Activated CD8-positive, alpha-beta T cell treated with anti-CD3 and anti-CD28 coated beads for 36 hours (primary cell): ENCODE results near the gene MOCS2. TPM values are rescaled to one million over a fixed set of nuclear protein-coding genes. Genes with fewer than 3 reads are reported as not detected.
"Not testable (repeated sequence)": the region's sequence is repeated elsewhere in the genome, so short reads cannot be mapped to it uniquely, and the experiment has no call there.

Experiments
- ATAC-seq: fragments of 200-7000 bp; cut with Tn5 transposase; one replicate; pipeline ENCODE4 v1.10.0; 2021; ENCODE audit warnings: mild to moderate bottlenecking, moderate library complexity
- CTCF ChIA-PET: fragments of 350-600 bp; sonication (Branson Sonifier 250); formaldehyde crosslinking; loops from one replicate; lab custom pipeline; 2021; ENCODE audit warnings: antibody characterized with exemption; lab: Charles Lee
- POLR2A ChIA-PET: fragments of 350-600 bp; sonication (Branson Sonifier 250); formaldehyde crosslinking; loops from one replicate; lab custom pipeline; 2021; ENCODE audit warnings: antibody characterized with exemption; lab: Charles Lee
- DNase-seq: peaks from one replicate; pipeline ENCODE4 v3.0.0-alpha.2; 2020
- H3K27ac Mint-ChIP-seq: one replicate; pipeline ENCODE4 v1.8.0; 2021; ENCODE audit warnings: mild to moderate bottlenecking, mixed read lengths
- H3K27me3 Mint-ChIP-seq: one replicate; pipeline ENCODE4 v1.8.0; 2021; ENCODE audit warnings: mixed read lengths
- H3K36me3 Mint-ChIP-seq: one replicate; pipeline ENCODE4 v1.8.0; 2021; ENCODE audit warnings: low read depth, mixed read lengths
- H3K4me1 Mint-ChIP-seq: one replicate; pipeline ENCODE4 v1.8.0; 2021; ENCODE audit warnings: low read depth, mixed read lengths
- H3K4me3 Mint-ChIP-seq: one replicate; pipeline ENCODE4 v1.8.0; 2021; ENCODE audit warnings: mild to moderate bottlenecking, moderate library complexity, mixed read lengths
- H3K9me3 Mint-ChIP-seq: one replicate; pipeline ENCODE4 v1.8.0; 2021; ENCODE audit warnings: mixed read lengths
- CTCF ChIP-seq: fragments of 200-600 bp; IDR thresholded peaks from one replicate; pipeline ENCODE4 v1.8.0; 2022; ENCODE audit warnings: antibody characterized with exemption, mild to moderate bottlenecking
- intact Hi-C: fragments of 100-400 bp; cut with micrococcal nuclease; formaldehyde crosslinking; loops from one replicate; pipeline ENCODE4 v1.10.0; 2022
- total RNA-seq, 2 experiments: library from RNA; stranded (reverse); gene quantifications; one replicate each; pipeline ENCODE4 v1.2.3, GENCODE V29; 2021

Gene MOCS2
- total RNA-seq, 2 experiments from 2014 or later, result 18.6 to 19.9 TPM

- ChIA-PET POLR2A (no interaction called here), CTCF (interaction anchor here (1.5 kb wide), 1 partner anchor 167 kb away, joined by 3 read pairs; no protein-coding TSS in a partner anchor)
- Mint-ChIP-seq H3K4me1 (no peaks in the 10 kb centered on the region), H3K4me3 (no peak overlapping the region), H3K9me3 (no peaks in the 10 kb centered on the region), H3K27me3 (no peaks in the 10 kb centered on the region), H3K36me3 (peaks cover 3% of the 10 kb centered on the region), H3K27ac (no peak overlapping the region)
- DNase-seq (no peak), ATAC-seq (no peak)
- intact Hi-C loops, result no loop called here
- TF ChIP-seq CTCF, result no peak
Measured at GRCh38 chr5:53116597-53116996, 7.0 kb upstream of the MOCS2 start.

- ChIA-PET POLR2A (no interaction called here), CTCF (interaction anchor here (0.7 to 1.4 kb wide), 3 partner anchors 165 to 199 kb away, joined by 3 to 5 read pairs (median 3); no protein-coding TSS in a partner anchor)
- no peaks in the 10 kb centered on the region for H3K9me3 Mint-ChIP-seq
- peaks cover 3% of the 10 kb centered on the region for H3K36me3 Mint-ChIP-seq
- ATAC-seq (no peak), DNase-seq (no peak)
- TF ChIP-seq CTCF, result no peak
- intact Hi-C loops, result no loop called here
- H3K4me3 Mint-ChIP-seq, result no peak overlapping the region
- H3K27me3 Mint-ChIP-seq, result no peaks in the 10 kb centered on the region
- H3K27ac Mint-ChIP-seq, result no peak overlapping the region
- H3K4me1 Mint-ChIP-seq, result peaks cover 10% of the 10 kb centered on the region
Measured at GRCh38 chr5:53114988-53115387, 5.4 kb upstream of the MOCS2 start.

GRCh38 chr5:53113947-53114346 lies 4.4 kb upstream of the MOCS2 start:
- H3K36me3 Mint-ChIP-seq, result peaks cover 3% of the 10 kb centered on the region
- H3K4me1 Mint-ChIP-seq, result peaks cover 10% of the 10 kb centered on the region
- H3K27me3 Mint-ChIP-seq, result no peaks in the 10 kb centered on the region
- no peak for TF ChIP-seq CTCF
- ATAC-seq (no peak), DNase-seq (no peak)
- intact Hi-C loops, result no loop called here
- POLR2A ChIA-PET, result no interaction called here
- no peaks in the 10 kb centered on the region for H3K9me3 Mint-ChIP-seq
- CTCF ChIA-PET, result no interaction called here
- no peak overlapping the region for H3K27ac Mint-ChIP-seq
- H3K4me3 Mint-ChIP-seq, result no peak overlapping the region

- H3K4me1 Mint-ChIP-seq, result peaks cover 15% of the 10 kb centered on the region
- no peak for DNase-seq
- ChIA-PET CTCF (interaction anchor here (0.7 kb wide), 1 partner anchor 148 kb away, joined by 3 read pairs; no protein-coding TSS in a partner anchor), POLR2A (interaction anchor here (0.9 kb wide), 1 partner anchor 164 kb away, joined by 3 read pairs; no protein-coding TSS in a partner anchor)
- no peak for ATAC-seq
- no peak for TF ChIP-seq CTCF
- intact Hi-C loops, result no loop called here
- H3K4me3 Mint-ChIP-seq, result no peak overlapping the region
- H3K27ac Mint-ChIP-seq, result no peak overlapping the region
- H3K27me3 Mint-ChIP-seq, result no peaks in the 10 kb centered on the region
- H3K36me3 Mint-ChIP-seq, result peaks cover 3% of the 10 kb centered on the region
- no peaks in the 10 kb centered on the region for H3K9me3 Mint-ChIP-seq
Measured at GRCh38 chr5:53112909-53113308, 3.4 kb upstream of the MOCS2 start.

GRCh38 chr5:53112307-53112706 lies 2.8 kb upstream of the MOCS2 start:
- POLR2A ChIA-PET, result interaction anchor here (0.9 kb wide), 1 partner anchor 163 kb away, joined by 3 read pairs; no protein-coding TSS in a partner anchor
- DNase-seq, H3K4me3 Mint-ChIP-seq, H3K27ac Mint-ChIP-seq, H3K27me3 Mint-ChIP-seq, H3K36me3 Mint-ChIP-seq, intact Hi-C loops, H3K9me3 Mint-ChIP-seq, ATAC-seq: not testable (repeated sequence)
- CTCF ChIA-PET, result interaction anchor here (1.1 kb wide), 1 partner anchor 164 kb away, joined by 3 read pairs; no protein-coding TSS in a partner anchor
- peaks cover 21% of the 10 kb centered on the region for H3K4me1 Mint-ChIP-seq
